ENCODE data around the gene RTN4R.

- TF ChIP-seq CTCF (IDR thresholded peaks at IDR 0.05) (no peak), EZH2 (IDR thresholded peaks at IDR 0.05; ENCODE audit: borderline replicate concordance, insufficient read depth, low read depth, low read length, poor library complexity, severe bottlenecking) (no peak)
These were observed 10.2 kb downstream of the RTN4R start for GRCh38 chr22:20258021-20258299.
